HT-29 (cell line): ENCODE data around the gene PRKAA2. TPM values are rescaled to one million over a fixed set of nuclear protein-coding genes. Genes with fewer than 3 reads are reported as not detected.
A peak's percentile ranks its signal among the peaks of the same experiment; 100 is the strongest.

Experiments
- DNase-seq: peaks from one replicate; pipeline ENCODE4 v3.0.0-alpha.2; 2015; ENCODE audit warnings: low spot score
- small RNA-seq: library from RNA; depleted of rRNA; stranded (forward); fragments of <200 nt; gene quantifications from one replicate; pipeline ENCODE3, GENCODE V24; 2014
- total RNA-seq: library from RNA; depleted of rRNA; stranded (reverse); fragments of >200 nt; shearing (Covaris generic); gene quantifications from 2 replicates; pipeline ENCODE4 v1.2.3, GENCODE V29; 2014; rRNA removed

Gene PRKAA2
- total RNA-seq, 1 experiment from 2014 or later: not detected

- DNase-seq: no peak
These were observed 67.0 kb downstream of the PRKAA2 start for GRCh38 chr1:56712150-56712549.

GRCh38 chr1:56713112-56713511, 68.0 kb downstream of the PRKAA2 start:
- no peak for DNase-seq

GRCh38 chr1:56715156-56715555, 70.0 kb downstream of the PRKAA2 start:
- no peak for DNase-seq

GRCh38 chr1:56719171-56719570, 74.1 kb downstream of the PRKAA2 start:
- no peak for DNase-seq

- DNase-seq: no peak
These were observed 81.6 kb downstream of the PRKAA2 start for GRCh38 chr1:56726706-56727105.

- no peak for DNase-seq
These were observed 83.8 kb downstream of the PRKAA2 start for GRCh38 chr1:56728964-56729363.

GRCh38 chr1:56745231-56745630, 100.1 kb downstream of the PRKAA2 start:
- DNase-seq: no peak

- no peak for DNase-seq
These were observed 109.8 kb downstream of the PRKAA2 start for GRCh38 chr1:56754708-56755479.

- DNase-seq: no peak
These were observed 110.8 kb downstream of the PRKAA2 start for GRCh38 chr1:56755911-56756310.

- peak; percentile 3 for DNase-seq
These were observed 113.0 kb downstream of the PRKAA2 start for GRCh38 chr1:56758135-56758534.

- DNase-seq: no peak
These were observed 113.7 kb downstream of the PRKAA2 start for GRCh38 chr1:56758794-56759193.

Small RNAs within 50 kb of the gene (small RNA-seq; reads per million reads assigned to genes)
- not detected for gene AC099789.1

Other genes with a start within 250 kb of the PRKAA2 start
- gene PLPP3, start 65.8 kb upstream of the PRKAA2 start, total RNA-seq: 3.8 and 5.4 TPM in 2 replicates
- not detected in 2 replicates for gene FYB2, start 174.1 kb downstream of the PRKAA2 start, total RNA-seq
- gene C8A, start 209.5 kb downstream of the PRKAA2 start, total RNA-seq: not detected in 2 replicates